ENCODE measurements around the gene PRSS2. TPM values are rescaled to one million over a fixed set of nuclear protein-coding genes. Genes with fewer than 3 reads are reported as not detected.
"Not testable (repeated sequence)": the region's sequence is repeated elsewhere in the genome, so short reads cannot be mapped to it uniquely, and the experiment has no call there.

PRSS2 gene
- total RNA-seq, 1 experiment from 2014 or later: 22.4 TPM

DNA sequence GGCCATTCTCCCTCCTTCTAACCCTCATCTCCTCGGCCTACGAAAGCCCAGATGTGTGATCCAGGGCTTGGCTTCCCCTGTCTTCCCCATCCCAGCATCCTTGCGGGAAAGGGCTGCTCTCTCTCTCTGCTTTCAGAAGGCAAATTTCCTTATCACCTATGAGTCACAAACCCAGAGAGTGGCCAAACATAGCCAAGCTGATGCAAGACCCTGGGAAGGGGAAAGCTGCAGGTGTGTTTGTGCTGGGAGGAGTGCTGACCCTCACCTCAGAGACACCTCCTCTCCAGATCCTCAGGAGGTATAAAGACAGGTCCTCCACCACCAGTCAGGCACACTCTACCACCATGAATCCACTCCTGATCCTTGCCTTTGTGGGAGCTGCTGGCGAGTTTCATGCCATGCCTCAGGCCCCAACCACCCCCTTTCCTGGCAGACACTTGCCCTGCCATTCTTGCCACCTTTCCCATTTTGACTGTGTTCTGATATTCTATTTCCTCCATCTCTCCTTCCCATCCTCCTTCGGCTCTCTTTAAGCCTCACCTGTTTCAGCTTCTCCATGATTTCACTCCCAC lies 10.6 kb upstream of the PRSS2 start:
- no TSS peak for BruUV-seq (replicated peaks)
- Histone ChIP-seq H3K27ac (ENCODE audit: low read length) (no peak overlapping the region), H3K27me3 (ENCODE audit: control insufficient read depth, insufficient read depth, low read length) (no peaks in the 10 kb centered on the region; the same call in 1 of the 2 replicates), H3K4me3 (ENCODE audit: low read depth in 2 of 2, low read length in 2 of 2) (no peak overlapping the region), H3K9me3 (ENCODE audit: control insufficient read depth, insufficient read depth, low read depth, low read length) (no peaks in the 10 kb centered on the region), H3K4me1 (ENCODE audit: control insufficient read depth, insufficient read depth, low read length) (no peaks in the 10 kb centered on the region), H3K36me3 (ENCODE audit: control insufficient read depth, insufficient read depth, low read length) (no peaks in the 10 kb centered on the region)
- DNase-seq (ENCODE audit: low read depth, low spot score) (no peak), ATAC-seq (no peak)
- in situ Hi-C loops (cut with HindIII; ENCODE audit: low pct_unique_long_range_greater_than_20kb, low sequenced_read_pairs): no loop called here
- POLR2A ChIA-PET: no interaction called here
- TF ChIP-seq, protein P1, sequence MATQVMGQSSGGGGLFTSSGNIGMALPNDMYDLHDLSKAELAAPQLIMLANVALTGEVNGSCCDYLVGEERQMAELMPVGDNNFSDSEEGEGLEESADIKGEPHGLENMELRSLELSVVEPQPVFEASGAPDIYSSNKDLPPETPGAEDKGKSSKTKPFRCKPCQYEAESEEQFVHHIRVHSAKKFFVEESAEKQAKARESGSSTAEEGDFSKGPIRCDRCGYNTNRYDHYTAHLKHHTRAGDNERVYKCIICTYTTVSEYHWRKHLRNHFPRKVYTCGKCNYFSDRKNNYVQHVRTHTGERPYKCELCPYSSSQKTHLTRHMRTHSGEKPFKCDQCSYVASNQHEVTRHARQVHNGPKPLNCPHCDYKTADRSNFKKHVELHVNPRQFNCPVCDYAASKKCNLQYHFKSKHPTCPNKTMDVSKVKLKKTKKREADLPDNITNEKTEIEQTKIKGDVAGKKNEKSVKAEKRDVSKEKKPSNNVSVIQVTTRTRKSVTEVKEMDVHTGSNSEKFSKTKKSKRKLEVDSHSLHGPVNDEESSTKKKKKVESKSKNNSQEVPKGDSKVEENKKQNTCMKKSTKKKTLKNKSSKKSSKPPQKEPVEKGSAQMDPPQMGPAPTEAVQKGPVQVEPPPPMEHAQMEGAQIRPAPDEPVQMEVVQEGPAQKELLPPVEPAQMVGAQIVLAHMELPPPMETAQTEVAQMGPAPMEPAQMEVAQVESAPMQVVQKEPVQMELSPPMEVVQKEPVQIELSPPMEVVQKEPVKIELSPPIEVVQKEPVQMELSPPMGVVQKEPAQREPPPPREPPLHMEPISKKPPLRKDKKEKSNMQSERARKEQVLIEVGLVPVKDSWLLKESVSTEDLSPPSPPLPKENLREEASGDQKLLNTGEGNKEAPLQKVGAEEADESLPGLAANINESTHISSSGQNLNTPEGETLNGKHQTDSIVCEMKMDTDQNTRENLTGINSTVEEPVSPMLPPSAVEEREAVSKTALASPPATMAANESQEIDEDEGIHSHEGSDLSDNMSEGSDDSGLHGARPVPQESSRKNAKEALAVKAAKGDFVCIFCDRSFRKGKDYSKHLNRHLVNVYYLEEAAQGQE (IDR thresholded peaks at IDR 0.05; ENCODE audit: insufficient read depth in 1 of 2, low read depth in 2 of 2, low read length in 1 of 2): no peak
- TF ChIP-seq POLR2AphosphoS5 (IDR thresholded peaks at IDR 0.05; ENCODE audit: low read depth, low read length) (no peak), SIN3A (IDR thresholded peaks at IDR 0.05; ENCODE audit: borderline replicate concordance, insufficient read depth, low read depth, low read length) (no peak), TCF7L2 (IDR thresholded peaks at IDR 0.05; ENCODE audit: low read depth, low read length) (no peak)
- TF ChIP-seq, protein P2, sequence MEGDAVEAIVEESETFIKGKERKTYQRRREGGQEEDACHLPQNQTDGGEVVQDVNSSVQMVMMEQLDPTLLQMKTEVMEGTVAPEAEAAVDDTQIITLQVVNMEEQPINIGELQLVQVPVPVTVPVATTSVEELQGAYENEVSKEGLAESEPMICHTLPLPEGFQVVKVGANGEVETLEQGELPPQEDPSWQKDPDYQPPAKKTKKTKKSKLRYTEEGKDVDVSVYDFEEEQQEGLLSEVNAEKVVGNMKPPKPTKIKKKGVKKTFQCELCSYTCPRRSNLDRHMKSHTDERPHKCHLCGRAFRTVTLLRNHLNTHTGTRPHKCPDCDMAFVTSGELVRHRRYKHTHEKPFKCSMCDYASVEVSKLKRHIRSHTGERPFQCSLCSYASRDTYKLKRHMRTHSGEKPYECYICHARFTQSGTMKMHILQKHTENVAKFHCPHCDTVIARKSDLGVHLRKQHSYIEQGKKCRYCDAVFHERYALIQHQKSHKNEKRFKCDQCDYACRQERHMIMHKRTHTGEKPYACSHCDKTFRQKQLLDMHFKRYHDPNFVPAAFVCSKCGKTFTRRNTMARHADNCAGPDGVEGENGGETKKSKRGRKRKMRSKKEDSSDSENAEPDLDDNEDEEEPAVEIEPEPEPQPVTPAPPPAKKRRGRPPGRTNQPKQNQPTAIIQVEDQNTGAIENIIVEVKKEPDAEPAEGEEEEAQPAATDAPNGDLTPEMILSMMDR (IDR thresholded peaks at IDR 0.05): no peak
- CTCF ChIA-PET: no interaction called here
- intact Hi-C loops (cut with micrococcal nuclease; ENCODE audit: unreplicated experiment): no loop called here

DNA sequence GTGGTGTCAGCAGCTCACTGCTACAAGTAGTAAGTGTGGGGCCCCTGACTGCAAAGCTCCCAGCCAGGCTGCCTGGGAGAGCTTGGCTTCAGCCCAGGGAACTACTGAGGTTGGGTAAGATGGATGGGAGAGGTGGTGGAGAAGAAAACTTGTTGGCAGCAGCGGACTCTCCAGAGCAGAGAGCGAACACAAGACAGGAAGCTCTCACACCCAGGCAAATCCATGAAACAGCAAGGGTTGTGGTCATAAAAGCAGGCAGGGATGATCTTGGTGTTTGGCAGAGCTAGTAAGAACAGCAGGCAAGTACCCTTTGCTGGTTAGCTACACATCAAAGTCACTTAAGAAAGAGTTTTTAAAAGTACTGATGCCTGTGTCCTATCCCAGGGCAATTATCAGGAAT lies 9.2 kb upstream of the PRSS2 start:
- in situ Hi-C loops (cut with HindIII; ENCODE audit: low pct_unique_long_range_greater_than_20kb, low sequenced_read_pairs): not testable (repeated sequence)

DNA sequence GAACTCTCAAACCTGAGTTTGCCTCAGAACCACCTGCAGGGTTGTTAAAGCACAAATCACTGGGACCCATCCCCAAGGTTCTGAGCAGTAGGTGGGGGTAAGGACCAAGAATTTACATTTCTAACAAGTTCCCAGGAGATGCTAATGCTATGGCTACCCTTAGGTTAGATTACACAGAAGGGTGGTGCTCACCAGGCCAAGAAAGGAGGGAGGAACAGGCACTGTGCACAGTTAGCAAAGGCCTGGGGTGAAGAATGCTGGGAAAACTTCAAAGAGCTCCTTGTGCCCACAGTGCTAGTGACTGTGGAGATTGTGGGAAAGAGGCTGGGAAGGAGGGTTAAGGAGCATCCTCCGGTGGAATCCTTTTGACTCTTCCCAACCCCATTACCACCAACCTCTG lies 8.7 kb upstream of the PRSS2 start:
- H3K9me3 ChIP-seq (ENCODE audit: control insufficient read depth, insufficient read depth, low read depth, low read length): no peaks in the 10 kb centered on the region
- BruUV-seq (replicated peaks): no TSS peak
- H3K27me3 ChIP-seq (ENCODE audit: control insufficient read depth, insufficient read depth, low read length): no peaks in the 10 kb centered on the region; the same call in 1 of the 2 replicates
- CTCF ChIA-PET: interaction anchor here (0.6 kb wide), 1 partner anchor 21 kb away, joined by 3 read pairs; no protein-coding TSS in a partner anchor
- H3K4me1 ChIP-seq (ENCODE audit: control insufficient read depth, insufficient read depth, low read length): no peaks in the 10 kb centered on the region
- no peak overlapping the region for H3K27ac ChIP-seq (ENCODE audit: low read length)
- ATAC-seq: no peak
- H3K36me3 ChIP-seq (ENCODE audit: control insufficient read depth, insufficient read depth, low read length): no peaks in the 10 kb centered on the region
- TF ChIP-seq, protein P2 (IDR thresholded peaks at IDR 0.05): no peak
- TF ChIP-seq TCF7L2 (IDR thresholded peaks at IDR 0.05; ENCODE audit: low read depth, low read length) (no peak), POLR2AphosphoS5 (IDR thresholded peaks at IDR 0.05; ENCODE audit: low read depth, low read length) (no peak), SIN3A (IDR thresholded peaks at IDR 0.05; ENCODE audit: borderline replicate concordance, insufficient read depth, low read depth, low read length) (no peak)
- TF ChIP-seq, protein P1 (IDR thresholded peaks at IDR 0.05; ENCODE audit: insufficient read depth in 1 of 2, low read depth in 2 of 2, low read length in 1 of 2): no peak
- intact Hi-C loops (cut with micrococcal nuclease; ENCODE audit: unreplicated experiment): no loop called here
- no peak overlapping the region for H3K4me3 ChIP-seq (ENCODE audit: low read depth in 2 of 2, low read length in 2 of 2)
- DNase-seq (ENCODE audit: low read depth, low spot score): no peak
- POLR2A ChIA-PET: no interaction called here
- in situ Hi-C loops (cut with HindIII; ENCODE audit: low pct_unique_long_range_greater_than_20kb, low sequenced_read_pairs): no loop called here

More for the DNA sequence above, 9.2 kb upstream of the PRSS2 start:
- H3K27ac ChIP-seq (ENCODE audit: low read length); intact Hi-C loops (cut with micrococcal nuclease; ENCODE audit: unreplicated experiment); H3K4me3 ChIP-seq (ENCODE audit: low read depth in 2 of 2, low read length in 2 of 2); POLR2A ChIA-PET; H3K36me3 ChIP-seq (ENCODE audit: control insufficient read depth, insufficient read depth, low read length); DNase-seq (ENCODE audit: low read depth, low spot score); ATAC-seq; H3K27me3 ChIP-seq (ENCODE audit: control insufficient read depth, insufficient read depth, low read length); H3K4me1 ChIP-seq (ENCODE audit: control insufficient read depth, insufficient read depth, low read length); H3K9me3 ChIP-seq (ENCODE audit: control insufficient read depth, insufficient read depth, low read depth, low read length); CTCF ChIA-PET; BruUV-seq (replicated peaks): not testable (repeated sequence)
